HL-60 (cell line): Measurements from ENCODE around the gene CD48.

Experiments
- DNase-seq, 2 experiments: peaks; one replicate each; pipeline ENCODE4 v3.0.0-alpha.2; 2010 to 2020; ENCODE audit warnings: low read depth in 1 of 2, low spot score in 1 of 2
- H3K27ac ChIP-seq: fragments of 250-450 bp; sonication (Bioruptor Pico); replicated peaks from 2 replicates; pipeline ENCODE4 v1.5.1; 2020; ENCODE audit warnings: mild to moderate bottlenecking, moderate library complexity
- H3K27me3 ChIP-seq: fragments of 250-450 bp; sonication (Bioruptor Pico); 2 replicates; pipeline ENCODE4 v1.5.1; 2021; ENCODE audit warnings: mild to moderate bottlenecking, moderate library complexity; ENCODE audit not compliant: insufficient read depth, poor library complexity, severe bottlenecking
- H3K4me3 ChIP-seq: replicated peaks from 2 replicates; pipeline ENCODE4 v1.5.1; 2011; ENCODE audit warnings: mild to moderate bottlenecking, control low read depth, low read length; ENCODE audit not compliant: insufficient read depth
- GABPA ChIP-seq: IDR thresholded peaks from 2 replicates; pipeline ENCODE4 v1.6.1; 2012; ENCODE audit warnings: low read depth
- POLR2AphosphoS5 ChIP-seq: IDR thresholded peaks from 2 replicates; pipeline ENCODE4 v1.6.1; 2012; ENCODE audit warnings: low read depth
- SPI1 ChIP-seq: IDR thresholded peaks from 2 replicates; pipeline ENCODE4 v1.6.1; 2012; ENCODE audit warnings: low read depth, mild to moderate bottlenecking, borderline replicate concordance
- TF ChIP-seq, protein P1 (sequence below): IDR thresholded peaks from 2 replicates; pipeline ENCODE4 v1.6.1; 2012; ENCODE audit warnings: low read depth; ENCODE audit not compliant: insufficient replicate concordance
- TF ChIP-seq, protein P2 (sequence below): IDR thresholded peaks from one replicate; pipeline ENCODE4 v1.5.1; 2011; ENCODE audit warnings: low read length, control low read depth, inconsistent platforms; ENCODE audit not compliant: insufficient read depth

CD48 gene

GRCh38 chr1:160722726-160723125, 11.1 kb upstream of the CD48 start:
- Histone ChIP-seq H3K4me3 (no peak overlapping the region), H3K27ac (no peak overlapping the region), H3K27me3 (no peaks in the 10 kb centered on the region)
- DNase-seq = peak in 1 of 2 experiments; percentile 54
- TF ChIP-seq, protein P1, sequence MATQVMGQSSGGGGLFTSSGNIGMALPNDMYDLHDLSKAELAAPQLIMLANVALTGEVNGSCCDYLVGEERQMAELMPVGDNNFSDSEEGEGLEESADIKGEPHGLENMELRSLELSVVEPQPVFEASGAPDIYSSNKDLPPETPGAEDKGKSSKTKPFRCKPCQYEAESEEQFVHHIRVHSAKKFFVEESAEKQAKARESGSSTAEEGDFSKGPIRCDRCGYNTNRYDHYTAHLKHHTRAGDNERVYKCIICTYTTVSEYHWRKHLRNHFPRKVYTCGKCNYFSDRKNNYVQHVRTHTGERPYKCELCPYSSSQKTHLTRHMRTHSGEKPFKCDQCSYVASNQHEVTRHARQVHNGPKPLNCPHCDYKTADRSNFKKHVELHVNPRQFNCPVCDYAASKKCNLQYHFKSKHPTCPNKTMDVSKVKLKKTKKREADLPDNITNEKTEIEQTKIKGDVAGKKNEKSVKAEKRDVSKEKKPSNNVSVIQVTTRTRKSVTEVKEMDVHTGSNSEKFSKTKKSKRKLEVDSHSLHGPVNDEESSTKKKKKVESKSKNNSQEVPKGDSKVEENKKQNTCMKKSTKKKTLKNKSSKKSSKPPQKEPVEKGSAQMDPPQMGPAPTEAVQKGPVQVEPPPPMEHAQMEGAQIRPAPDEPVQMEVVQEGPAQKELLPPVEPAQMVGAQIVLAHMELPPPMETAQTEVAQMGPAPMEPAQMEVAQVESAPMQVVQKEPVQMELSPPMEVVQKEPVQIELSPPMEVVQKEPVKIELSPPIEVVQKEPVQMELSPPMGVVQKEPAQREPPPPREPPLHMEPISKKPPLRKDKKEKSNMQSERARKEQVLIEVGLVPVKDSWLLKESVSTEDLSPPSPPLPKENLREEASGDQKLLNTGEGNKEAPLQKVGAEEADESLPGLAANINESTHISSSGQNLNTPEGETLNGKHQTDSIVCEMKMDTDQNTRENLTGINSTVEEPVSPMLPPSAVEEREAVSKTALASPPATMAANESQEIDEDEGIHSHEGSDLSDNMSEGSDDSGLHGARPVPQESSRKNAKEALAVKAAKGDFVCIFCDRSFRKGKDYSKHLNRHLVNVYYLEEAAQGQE = no peak
- TF ChIP-seq, protein P2, sequence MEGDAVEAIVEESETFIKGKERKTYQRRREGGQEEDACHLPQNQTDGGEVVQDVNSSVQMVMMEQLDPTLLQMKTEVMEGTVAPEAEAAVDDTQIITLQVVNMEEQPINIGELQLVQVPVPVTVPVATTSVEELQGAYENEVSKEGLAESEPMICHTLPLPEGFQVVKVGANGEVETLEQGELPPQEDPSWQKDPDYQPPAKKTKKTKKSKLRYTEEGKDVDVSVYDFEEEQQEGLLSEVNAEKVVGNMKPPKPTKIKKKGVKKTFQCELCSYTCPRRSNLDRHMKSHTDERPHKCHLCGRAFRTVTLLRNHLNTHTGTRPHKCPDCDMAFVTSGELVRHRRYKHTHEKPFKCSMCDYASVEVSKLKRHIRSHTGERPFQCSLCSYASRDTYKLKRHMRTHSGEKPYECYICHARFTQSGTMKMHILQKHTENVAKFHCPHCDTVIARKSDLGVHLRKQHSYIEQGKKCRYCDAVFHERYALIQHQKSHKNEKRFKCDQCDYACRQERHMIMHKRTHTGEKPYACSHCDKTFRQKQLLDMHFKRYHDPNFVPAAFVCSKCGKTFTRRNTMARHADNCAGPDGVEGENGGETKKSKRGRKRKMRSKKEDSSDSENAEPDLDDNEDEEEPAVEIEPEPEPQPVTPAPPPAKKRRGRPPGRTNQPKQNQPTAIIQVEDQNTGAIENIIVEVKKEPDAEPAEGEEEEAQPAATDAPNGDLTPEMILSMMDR = no peak
- no peak for TF ChIP-seq SPI1
- TF ChIP-seq POLR2AphosphoS5 = no peak
- no peak for TF ChIP-seq GABPA

GRCh38 chr1:160721473-160721872, 9.9 kb upstream of the CD48 start:
- Histone ChIP-seq H3K27me3 (no peaks in the 10 kb centered on the region), H3K4me3 (no peak overlapping the region), H3K27ac (no peak overlapping the region)
- TF ChIP-seq, protein P1 = no peak
- TF ChIP-seq POLR2AphosphoS5 (no peak), SPI1 (no peak), GABPA (no peak)
- TF ChIP-seq, protein P2 = no peak
- no peak for DNase-seq

DNA sequence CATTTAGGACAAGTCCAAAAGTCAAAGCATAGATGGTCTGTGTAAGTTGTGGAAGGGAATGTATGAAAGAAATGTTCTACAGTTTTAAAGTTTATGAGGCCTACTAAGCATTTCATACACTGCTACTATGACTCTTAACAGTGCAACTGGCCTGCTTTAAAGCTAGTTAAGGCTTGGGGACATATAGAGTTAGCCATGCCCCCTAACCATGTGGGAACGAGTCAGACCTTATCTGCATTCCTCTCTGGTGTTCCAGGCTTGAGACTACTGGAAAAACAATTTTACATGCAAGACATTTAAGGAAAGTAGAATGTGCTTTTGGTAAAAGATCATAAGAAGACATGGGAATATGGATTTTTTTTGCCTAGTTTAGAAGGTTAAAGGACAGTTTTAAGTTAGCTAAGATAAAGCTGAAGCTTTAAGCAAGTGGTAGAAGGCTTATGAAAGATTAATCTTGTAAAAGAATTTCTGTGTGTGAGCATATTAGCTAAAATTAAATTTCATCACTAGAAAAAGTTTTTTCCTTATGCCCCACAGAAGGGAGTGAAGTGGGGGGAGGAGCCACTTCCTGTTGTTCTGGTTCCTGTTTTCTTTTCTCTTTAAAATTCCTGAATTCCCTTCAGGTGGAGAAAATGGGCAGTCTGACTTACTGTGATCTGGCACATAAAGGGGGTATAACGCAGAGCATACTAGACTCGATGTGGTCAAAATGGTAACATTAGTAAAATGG, 8.9 kb upstream of the CD48 start:
- TF ChIP-seq, protein P2 = no peak
- TF ChIP-seq SPI1 (peak; percentile 48; the same call in 1 of the 2 replicates), POLR2AphosphoS5 (no peak)
- Histone ChIP-seq H3K4me3 (no peak overlapping the region), H3K27ac (peak overlapping the region; percentile 45), H3K27me3 (no peaks in the 10 kb centered on the region)
- DNase-seq = no peak

DNA sequence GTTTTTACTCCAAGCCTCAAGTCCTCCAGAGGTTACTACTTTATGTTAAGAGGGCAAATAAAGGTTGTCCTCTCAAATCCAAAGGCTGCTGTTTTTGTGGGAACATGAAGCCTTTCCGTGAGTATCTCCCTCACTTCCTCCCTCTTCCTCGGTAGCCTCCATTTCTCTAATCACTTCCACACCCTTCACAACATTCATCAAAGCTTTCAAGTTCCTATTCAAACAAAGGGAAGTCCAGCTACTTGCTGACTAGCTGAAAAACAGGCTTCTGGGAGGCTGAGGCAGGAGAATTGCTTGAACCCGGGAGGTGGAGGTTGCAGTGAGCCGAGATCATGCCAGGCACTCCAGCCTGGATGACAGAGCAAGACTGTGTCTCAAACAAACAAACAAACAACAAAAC, 6.6 kb upstream of the CD48 start:
- Histone ChIP-seq H3K27ac (no peak overlapping the region), H3K27me3 (no peaks in the 10 kb centered on the region), H3K4me3 (no peak overlapping the region)
- TF ChIP-seq GABPA (no peak), SPI1 (no peak), POLR2AphosphoS5 (no peak)
- TF ChIP-seq, protein P1 = no peak
- TF ChIP-seq, protein P2 = no peak
- DNase-seq = no peak
